Stimulated activated CD4-positive, alpha-beta T cell treated with anti-CD3 and anti-CD28 coated beads, Interleukin-15, amount 100 ng/mL, for 1 hour (primary cell): ENCODE results near the gene NPAS3.

ENCODE experiments used
- DNase-seq, 2 donors: peaks; one replicate each; pipeline ENCODE4 v3.0.0-alpha.2; 2020; ENCODE audit warnings: low read depth in 1 of 2, low spot score in 1 of 2

NPAS3 gene

GRCh38 chr14:33699300-33699983, 760.8 kb downstream of the NPAS3 start:
- DNase-seq = no peak

GRCh38 chr14:33700052-33700451, 761.4 kb downstream of the NPAS3 start:
- DNase-seq = no peak

- no peak for DNase-seq
Measured at GRCh38 chr14:33702293-33702692, 763.6 kb downstream of the NPAS3 start.

GRCh38 chr14:33704481-33704880, 765.8 kb downstream of the NPAS3 start:
- no peak for DNase-seq

GRCh38 chr14:33705490-33705889, 766.8 kb downstream of the NPAS3 start:
- no peak for DNase-seq

GRCh38 chr14:33707716-33708115, 769.0 kb downstream of the NPAS3 start:
- no peak for DNase-seq

- DNase-seq = no peak
Measured at GRCh38 chr14:33709283-33709682, 770.6 kb downstream of the NPAS3 start.

- no peak for DNase-seq
Measured at GRCh38 chr14:33709711-33710110, 771.0 kb downstream of the NPAS3 start.

- DNase-seq = no peak
Measured at GRCh38 chr14:33710273-33710672, 771.6 kb downstream of the NPAS3 start.

- no peak for DNase-seq
Measured at GRCh38 chr14:33711194-33711593, 772.5 kb downstream of the NPAS3 start.

- no peak for DNase-seq
Measured at GRCh38 chr14:33711811-33712216, 773.1 kb downstream of the NPAS3 start.

- DNase-seq = no peak
Measured at GRCh38 chr14:33714527-33715226, 776.0 kb downstream of the NPAS3 start.

- no peak for DNase-seq
Measured at GRCh38 chr14:33715227-33715528, 776.5 kb downstream of the NPAS3 start.

- no peak for DNase-seq
Measured at GRCh38 chr14:33716921-33717320, 778.2 kb downstream of the NPAS3 start.

GRCh38 chr14:33717866-33718265, 779.2 kb downstream of the NPAS3 start:
- DNase-seq = no peak

- no peak for DNase-seq
Measured at GRCh38 chr14:33720284-33720787, 781.7 kb downstream of the NPAS3 start.

- DNase-seq = no peak
Measured at GRCh38 chr14:33726685-33727084, 788.0 kb downstream of the NPAS3 start.

- DNase-seq = no peak
Measured at GRCh38 chr14:33727606-33728005, 788.9 kb downstream of the NPAS3 start.

GRCh38 chr14:33728010-33728498, 789.4 kb downstream of the NPAS3 start:
- DNase-seq = no peak

- no peak for DNase-seq
Measured at GRCh38 chr14:33730156-33730555, 791.5 kb downstream of the NPAS3 start.

- DNase-seq = no peak
Measured at GRCh38 chr14:33732175-33732574, 793.5 kb downstream of the NPAS3 start.

GRCh38 chr14:33733310-33733709, 794.6 kb downstream of the NPAS3 start:
- DNase-seq = no peak

- DNase-seq = no peak
Measured at GRCh38 chr14:33733721-33734120, 795.0 kb downstream of the NPAS3 start.
